Motor neuron (in vitro differentiated cells): Measurements from ENCODE around the gene SRL. TPM values are rescaled to one million over a fixed set of nuclear protein-coding genes. Genes with fewer than 3 reads are reported as not detected.
"Not testable (repeated sequence)": the region's sequence is repeated elsewhere in the genome, so short reads cannot be mapped to it uniquely, and the experiment has no call there.

ENCODE experiments used
- ATAC-seq, 8 experiments: fragments of 200-7000 bp; cut with Tn5 transposase; replicated peaks in 6 of 8; 2 replicates each; pipeline ENCODE4 v1.8.0; 2021; ENCODE audit warnings: mild to moderate bottlenecking in 8 of 8, moderate library complexity in 8 of 8
- H3K27ac ChIP-seq, 2 donors: fragments of 250-450 bp; sonication (Bioruptor Pico); 2 replicates each; pipeline ENCODE4 v1.9.0; 2021; ENCODE audit warnings: antibody characterized with exemption in 2 of 2, mild to moderate bottlenecking in 2 of 2, moderate library complexity in 1 of 2
- H3K4me1 ChIP-seq, 2 donors: fragments of 250-450 bp; sonication (Bioruptor Pico); replicated peaks in 1 of 2; 2 replicates each; pipeline ENCODE4 v1.6.1; 2021; ENCODE audit warnings: antibody characterized with exemption in 2 of 2, mild to moderate bottlenecking in 2 of 2, moderate library complexity in 1 of 2
- H3K4me3 ChIP-seq, 5 donors: fragments of 250-450 bp; sonication (Bioruptor Pico); 2 replicates each; pipeline ENCODE4 v1.9.0; 2021; ENCODE audit warnings: antibody characterized with exemption in 5 of 5, mild to moderate bottlenecking in 5 of 5, moderate library complexity in 4 of 5
- WGBS, 10 experiments: fragments of 450-650 bp; shearing (Covaris generic); methylation state at CpG; one replicate each; pipeline ENCODE4 v1.0.0; 2022; 5-methylcytosine and 5-hydroxymethylcytosine counted together
- in situ Hi-C, 9 experiments: fragments of 400-800 bp; cut with MboI; loops; one replicate each; pipeline ENCODE4 v1.15.0; 2021; ENCODE audit warnings: low sequenced_read_pairs in 9 of 9, low pct_unique_long_range_greater_than_20kb in 2 of 9; ENCODE audit not compliant: unreplicated experiment in 9 of 9
- total RNA-seq, 8 experiments: library from RNA; unstranded; fragments of 300-600 nt; gene quantifications; 2 replicates each; pipeline versions ENCODE4 v1.2.3 to v1.2.4, GENCODE V29; 2022

SRL gene
- total RNA-seq, 8 experiments from 2014 or later = 0.07 to 0.71 (median 0.34) TPM

GRCh38 chr16:4158143-4159093 lies 83.5 kb downstream of the SRL start:
- Histone ChIP-seq H3K4me3 (no peak overlapping the region), H3K4me1 (no peaks in the 10 kb centered on the region), H3K27ac (no peak overlapping the region)
- WGBS, 10 experiments = 47 to 91% (median 69%) methylated on average over 3 to 12 of the region's 13 CpGs
- no peak for ATAC-seq
- in situ Hi-C loops = no loop called here

DNA sequence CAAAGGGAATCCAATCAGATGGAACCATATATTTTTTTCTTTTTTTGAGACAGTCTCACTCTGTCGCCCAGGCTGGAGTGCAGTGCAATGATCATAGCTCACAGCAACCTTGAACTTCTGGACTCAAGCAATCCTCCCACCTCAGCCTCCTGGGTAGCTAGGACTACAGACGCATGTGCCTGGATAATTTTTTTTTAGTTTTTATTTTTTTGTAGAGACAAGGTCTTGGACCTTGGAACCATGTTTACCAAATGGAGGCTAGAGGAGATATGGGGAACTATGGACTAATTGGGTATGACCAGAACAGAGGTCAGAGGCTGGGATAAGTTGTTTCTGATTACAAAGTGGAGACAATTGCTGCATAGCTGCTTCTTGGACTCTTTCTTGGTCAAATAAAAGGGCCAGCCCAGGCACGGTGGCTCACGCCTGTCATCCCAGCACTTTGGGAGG lies 84.5 kb downstream of the SRL start:
- no peak for ATAC-seq
- Histone ChIP-seq H3K27ac (no peak overlapping the region), H3K4me1 (peaks cover under 1 to 3% of the 10 kb centered on the region in 2 donors), H3K4me3 (no peak overlapping the region)
- WGBS, 10 experiments = 80 to 100% (median 86%) methylated on average over 1 to 2 of the region's 4 CpGs; no CpG with 5 or more reads in 6 of the 10 experiments
- in situ Hi-C loops = no loop called here

DNA sequence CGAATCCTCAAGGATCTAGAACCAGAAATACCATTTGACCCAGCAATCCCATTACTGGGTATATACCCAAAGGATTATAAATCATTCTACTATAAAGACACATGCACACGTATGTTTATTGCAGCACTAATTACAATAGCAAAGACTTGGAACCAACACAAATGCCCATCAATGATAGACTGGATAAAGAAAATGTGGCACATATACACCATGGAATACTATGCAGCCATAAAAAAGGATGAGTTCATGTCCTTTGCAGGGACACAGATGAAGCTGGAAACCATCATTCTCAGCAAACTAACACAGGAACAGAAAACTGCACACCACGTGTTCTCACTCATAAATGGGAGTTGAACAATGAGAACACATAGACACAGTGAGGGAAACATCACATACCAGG lies 85.4 kb downstream of the SRL start:
- ATAC-seq, H3K4me3 ChIP-seq, H3K27ac ChIP-seq, in situ Hi-C loops, H3K4me1 ChIP-seq: not testable (repeated sequence)
- 0 to 72% (median 60%) methylated on average over 1 to 2 of the region's 3 CpGs; no CpG with 5 or more reads in 7 of the 10 experiments for WGBS, 10 experiments

DNA sequence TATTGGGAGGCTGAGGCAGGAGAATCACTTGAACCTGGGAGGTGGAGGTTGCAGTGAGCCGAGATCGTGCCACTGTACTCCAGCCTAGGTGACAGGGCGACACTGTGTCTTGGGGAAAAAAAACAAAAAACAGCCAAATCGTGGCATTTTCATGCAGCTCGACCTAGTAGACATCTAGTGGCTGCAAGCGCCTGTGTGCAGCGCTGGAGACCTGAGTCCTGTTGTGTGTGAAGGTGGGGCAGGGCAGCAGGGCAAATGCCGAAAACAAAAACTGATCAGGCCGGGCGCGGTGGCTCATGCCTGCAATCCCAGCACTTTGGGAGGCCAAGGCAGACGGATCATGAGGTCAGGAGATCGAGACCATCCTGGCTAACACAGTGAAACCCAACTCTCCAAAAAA lies 88.5 kb downstream of the SRL start:
- H3K27ac ChIP-seq, in situ Hi-C loops, ATAC-seq, H3K4me3 ChIP-seq, H3K4me1 ChIP-seq: not testable (repeated sequence)
- WGBS, 10 experiments = 76 to 100% (median 80%) methylated on average over 2 to 10 of the region's 13 CpGs; no CpG with 5 or more reads in 5 of the 10 experiments

DNA sequence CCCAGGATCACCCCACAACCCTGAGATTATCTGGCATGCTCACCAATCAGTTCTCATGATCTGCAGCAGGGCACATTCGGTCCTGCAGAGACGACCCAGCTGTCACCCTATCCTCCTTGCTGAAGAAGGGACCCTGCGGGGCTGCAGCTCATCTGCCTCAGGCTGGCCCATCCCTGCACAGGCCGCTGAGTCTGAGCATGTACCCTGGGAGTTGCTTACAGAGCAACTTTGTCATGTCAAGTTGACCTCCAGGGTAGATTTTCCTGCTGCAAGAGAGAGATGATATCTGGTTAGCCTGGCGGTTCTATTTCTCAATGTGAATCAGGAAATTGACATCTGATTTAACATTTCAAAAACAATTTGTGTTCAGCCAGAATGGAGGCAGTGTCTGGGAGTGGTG lies 89.6 kb downstream of the SRL start:
- no peak overlapping the region for H3K27ac ChIP-seq
- H3K4me1 ChIP-seq = peaks cover 6 to 8% of the 10 kb centered on the region in 2 donors
- WGBS, 10 experiments = 35 to 77% (median 48%) methylated on average over 1 to 4 of the region's 5 CpGs; no CpG with 5 or more reads in 4 of the 10 experiments
- peak in 5 of 8 experiments; percentile 49 to 74 (median 70) for ATAC-seq
- in situ Hi-C loops = no loop called here
- no peak overlapping the region for H3K4me3 ChIP-seq

DNA sequence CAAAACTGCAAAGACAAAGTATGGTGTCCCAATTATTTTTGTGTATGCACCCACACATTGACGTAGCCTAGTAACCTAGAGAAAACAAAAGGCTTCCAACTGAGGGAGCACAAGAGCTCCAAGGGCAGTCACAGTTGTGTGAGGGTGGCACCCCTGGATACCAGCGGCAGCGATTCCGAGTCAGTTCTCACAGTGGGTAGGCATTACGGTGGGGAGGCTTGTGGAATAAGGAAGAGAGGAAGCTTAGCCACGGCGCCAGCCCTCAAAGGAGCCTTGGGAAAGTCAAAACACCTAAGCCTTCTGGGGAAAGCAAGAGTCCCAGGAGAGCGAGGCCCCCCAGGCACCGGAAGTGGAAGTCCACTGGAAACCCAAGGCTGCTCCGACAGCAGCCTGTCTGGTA lies 94.6 kb downstream of the SRL start:
- Histone ChIP-seq H3K4me1 (peaks cover 3% of the 10 kb centered on the region in 2 donors), H3K4me3 (no peak overlapping the region), H3K27ac (no peak overlapping the region)
- in situ Hi-C loops = no loop called here
- ATAC-seq = no peak
- 70 to 100% (median 94%) methylated on average over 2 to 7 of the region's 10 CpGs; no CpG with 5 or more reads in 4 of the 10 experiments for WGBS, 10 experiments

- WGBS, 10 experiments = 45 to 100% (median 65%) methylated on average over 1 to 4 of the region's 5 CpGs; no CpG with 5 or more reads in 6 of the 10 experiments
- Histone ChIP-seq H3K4me3 (no peak overlapping the region), H3K27ac (no peak overlapping the region), H3K4me1 (no peaks in the 10 kb centered on the region)
- in situ Hi-C loops = no loop called here
- peak in 2 of 8 experiments; percentile 76 to 83 for ATAC-seq
Observed at GRCh38 chr16:4142268-4142667, 99.6 kb downstream of the SRL start.

DNA sequence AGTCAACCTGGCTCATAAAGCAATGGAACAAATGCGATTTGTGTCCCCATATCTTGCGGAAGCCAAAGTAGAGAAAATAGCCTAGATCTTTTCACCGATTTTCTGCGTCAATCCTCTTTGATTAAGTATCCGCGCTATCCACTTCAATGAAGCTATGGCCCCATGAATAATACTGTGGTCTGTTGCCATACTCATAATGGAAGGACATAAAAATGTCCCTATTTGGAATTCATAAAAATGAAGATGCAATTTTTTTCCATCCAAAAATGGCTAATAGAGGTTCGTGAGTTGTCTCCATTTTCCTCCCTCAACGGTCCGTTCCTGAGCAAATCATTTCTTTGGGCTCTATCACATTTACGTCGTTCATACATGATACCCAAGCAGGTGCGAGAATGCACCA lies 100.3 kb downstream of the SRL start:
- Histone ChIP-seq H3K27ac (no peak overlapping the region), H3K4me1 (no peaks in the 10 kb centered on the region), H3K4me3 (no peak overlapping the region)
- no peak for ATAC-seq
- in situ Hi-C loops = no loop called here
- 92 to 100% (median 95%) methylated on average over 1 to 12 of the region's 12 CpGs; no CpG with 5 or more reads in 1 of the 10 experiments for WGBS, 10 experiments

GRCh38 chr16:4140652-4141051 lies 101.2 kb downstream of the SRL start:
- no peaks in the 10 kb centered on the region for H3K4me1 ChIP-seq
- WGBS, 10 experiments = 60 to 100% (median 83%) methylated on average over 1 to 3 of the region's 3 CpGs; no CpG with 5 or more reads in 3 of the 10 experiments
- ATAC-seq = peak in 4 of 8 experiments; percentile 52 to 82 (median 78)
- in situ Hi-C loops = no loop called here
- no peak overlapping the region for H3K4me3 ChIP-seq
- peak overlapping the region; percentile 14 to 27 for H3K27ac ChIP-seq

GRCh38 chr16:4139968-4140367 lies 101.9 kb downstream of the SRL start:
- no peak for ATAC-seq
- in situ Hi-C loops = no loop called here
- Histone ChIP-seq H3K4me1 (no peaks in the 10 kb centered on the region), H3K27ac (no peak overlapping the region), H3K4me3 (no peak overlapping the region)

Other genes with a start within 250 kb of the SRL start
- gene ADCY9, start 125.6 kb downstream of the SRL start, total RNA-seq = 10 to 100 TPM in 2 of 8 experiments, 1 to 10 TPM in 6; 4.9 to 17.4 (median 9.4) TPM
- gene TFAP4, start 30.9 kb upstream of the SRL start, total RNA-seq = 10 to 100 TPM in 6 of 8 experiments, 1 to 10 TPM in 2; 3.6 to 25.6 (median 18.5) TPM
- gene GLIS2, start 74.0 kb upstream of the SRL start, total RNA-seq = 10 to 100 TPM in 1 of 8 experiments, 1 to 10 TPM in 7; 2.7 to 10.2 (median 7.5) TPM
- gene PAM16, start 109.2 kb upstream of the SRL start, total RNA-seq = 10 to 100 TPM; 52.1 to 82.1 (median 66.8) TPM
- gene VASN, start 129.8 kb upstream of the SRL start, total RNA-seq = 10 to 100 TPM in 2 of 8 experiments, 1 to 10 TPM in 4, under 1 TPM in 2; 0.33 to 55.0 (median 4.3) TPM
- gene CORO7, start 174.5 kb upstream of the SRL start, total RNA-seq = 10 to 100 TPM in 7 of 8 experiments, 1 to 10 TPM in 1; 6.0 to 30.1 (median 26.8) TPM
- gene DNAJA3, start 183.8 kb upstream of the SRL start, total RNA-seq = 10 to 100 TPM; 28.3 to 69.4 (median 44.3) TPM
- 10 to 100 TPM in 6 of 8 experiments, 1 to 10 TPM in 2; 2.8 to 77.3 (median 41.7) TPM for gene NMRAL1, start 232.5 kb upstream of the SRL start, total RNA-seq
- 10 to 100 TPM; 31.5 to 67.8 (median 44.1) TPM for gene HMOX2, start 234.3 kb upstream of the SRL start, total RNA-seq